NCI-H187 treated with DMSO at 0.1 percent for 48 hours (cell line): Measurements from ENCODE around the gene ANKRD65.
"Not testable (repeated sequence)": the region's sequence is repeated elsewhere in the genome, so short reads cannot be mapped to it uniquely, and the experiment has no call there.

Source experiments
- DNase-seq: peaks from one replicate; lab custom pipeline; 2025; lab: John Stamatoyannopoulos, UW

The ANKRD65 gene

GRCh38 chr1:1421147-1421906, at the start of gene ANKRD65:
Gene ANKRD65 (minus strand): TSS chr1:1421276. CDS start chr1:1421005, 271 bp downstream.
- DNase-seq: no peak

- DNase-seq: not testable (repeated sequence)
Observed at GRCh38 chr1:1468196-1468985, 47.3 kb upstream of the ANKRD65 start.

DNA sequence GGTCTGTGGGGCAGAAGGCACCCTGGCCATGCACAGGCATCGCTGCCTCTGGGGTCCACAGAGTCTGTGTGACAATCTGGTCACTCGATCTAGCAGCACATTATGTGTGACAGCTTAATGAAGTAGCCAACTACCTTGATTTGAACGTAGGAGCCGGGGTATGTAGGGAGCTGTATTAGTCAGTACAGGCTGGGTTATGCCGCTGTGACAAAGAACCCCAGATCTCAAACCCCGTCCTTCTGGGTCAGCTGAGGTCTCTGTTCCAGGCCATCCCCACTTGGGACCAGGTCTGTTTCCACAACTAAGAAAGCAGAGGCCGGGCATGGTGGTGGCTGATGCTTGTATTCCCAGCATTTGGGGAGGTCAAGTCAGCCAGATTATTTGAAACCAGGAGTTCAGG, 42.2 kb upstream of the ANKRD65 start:
- no peak for DNase-seq

- DNase-seq: no peak
Observed at GRCh38 chr1:1462318-1462966, 41.4 kb upstream of the ANKRD65 start.

- DNase-seq: no peak
Observed at GRCh38 chr1:1461721-1462317, 40.7 kb upstream of the ANKRD65 start.

DNA sequence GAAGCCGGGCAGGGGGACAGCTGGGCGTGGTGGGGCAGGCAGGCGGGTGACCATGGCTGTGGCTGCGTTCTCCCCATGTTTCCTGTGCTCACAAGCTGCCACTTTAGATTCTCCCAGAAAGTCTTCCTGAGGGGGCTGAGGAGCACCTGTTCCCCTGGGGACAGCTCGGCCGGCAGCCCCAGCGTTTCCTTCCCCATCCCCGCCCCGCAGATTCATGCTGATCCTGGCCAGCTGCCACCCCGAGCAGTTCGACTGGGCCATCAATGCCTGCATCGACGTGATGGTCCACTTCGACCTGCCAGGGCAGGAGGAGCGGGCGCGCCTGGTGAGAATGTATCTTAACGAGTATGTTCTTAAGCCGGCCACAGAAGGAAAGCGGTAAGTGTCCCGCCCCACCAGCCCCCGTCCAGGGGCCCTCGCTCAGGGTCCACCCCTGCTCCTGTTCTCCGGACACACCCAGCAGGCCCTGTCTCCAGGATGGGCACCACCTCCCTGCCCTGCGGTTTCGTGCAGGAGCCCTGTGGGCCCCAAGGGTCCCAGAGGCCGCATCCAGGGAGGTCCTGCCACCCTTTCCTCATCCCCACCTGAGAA, 39.6 kb upstream of the ANKRD65 start:
- no peak for DNase-seq

DNA sequence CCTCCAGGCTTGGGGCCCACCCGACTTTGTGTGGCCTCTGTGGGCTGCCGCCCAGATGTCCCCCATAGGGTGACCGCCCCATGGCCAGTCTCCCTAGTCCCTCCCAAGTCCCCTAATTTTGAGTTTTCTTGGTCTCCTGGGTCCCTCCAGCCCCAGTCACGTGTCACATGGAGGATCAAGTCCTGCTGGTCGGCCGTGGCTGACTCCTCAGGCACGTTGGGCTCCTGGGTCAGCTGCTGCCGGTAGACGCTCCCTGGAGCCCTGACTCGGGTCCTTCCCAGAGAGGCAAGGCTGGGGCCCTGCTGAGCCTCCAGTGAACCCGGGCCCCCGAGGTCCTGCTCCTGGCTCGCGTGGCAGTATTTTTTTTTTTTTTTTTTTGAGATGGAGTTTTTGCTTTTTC, 38.6 kb upstream of the ANKRD65 start:
- not testable (repeated sequence) for DNase-seq

DNA sequence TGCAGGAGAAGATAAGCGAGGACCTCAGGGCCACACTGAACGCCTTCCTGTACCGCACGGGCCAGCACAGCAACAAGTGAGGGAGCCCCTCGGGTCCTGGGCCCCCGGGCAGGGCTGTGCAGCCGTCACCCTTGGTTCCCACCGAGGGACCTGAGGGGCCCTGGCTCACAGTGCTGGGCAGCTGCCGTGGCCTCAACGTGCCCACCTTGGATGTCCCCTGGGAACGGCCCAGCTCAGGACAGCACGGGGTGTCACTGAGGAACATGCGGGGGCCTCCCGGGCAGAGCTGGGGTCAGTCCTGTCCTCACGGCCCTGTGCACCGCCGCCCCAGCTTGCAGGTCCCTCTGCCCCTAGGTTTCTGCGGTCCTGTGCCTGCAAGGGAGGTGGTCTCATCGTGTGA, 38.1 kb upstream of the ANKRD65 start:
- DNase-seq: not testable (repeated sequence)

DNA sequence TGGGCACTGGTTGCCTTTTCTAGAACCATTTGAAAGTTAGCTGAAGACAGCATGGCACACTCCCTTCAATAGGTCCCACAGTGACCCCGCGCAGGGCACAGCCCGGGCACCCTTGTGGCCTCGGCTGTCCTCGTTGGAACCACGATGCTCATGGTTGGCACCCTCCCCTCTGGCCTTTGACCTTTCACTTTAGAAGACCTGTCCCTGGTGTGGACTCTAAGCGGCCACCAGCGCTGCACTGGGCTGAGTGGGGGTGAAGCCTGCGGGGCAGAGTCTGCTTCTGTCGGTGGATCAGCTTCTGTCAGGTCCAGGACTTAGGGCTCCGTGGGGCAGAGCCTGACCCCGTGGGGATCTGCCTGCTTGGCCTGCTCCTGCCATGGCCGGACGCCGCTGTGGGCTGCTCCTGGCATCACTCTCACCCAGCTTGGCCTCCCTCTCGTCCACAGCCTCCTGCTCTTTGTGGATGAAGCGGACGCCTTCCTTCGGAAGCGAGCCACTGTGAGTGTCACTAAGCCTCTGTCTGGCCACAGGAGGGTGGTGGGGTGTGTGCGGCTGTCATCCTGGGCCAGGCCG, 35.7 kb upstream of the ANKRD65 start:
- not testable (repeated sequence) for DNase-seq

DNA sequence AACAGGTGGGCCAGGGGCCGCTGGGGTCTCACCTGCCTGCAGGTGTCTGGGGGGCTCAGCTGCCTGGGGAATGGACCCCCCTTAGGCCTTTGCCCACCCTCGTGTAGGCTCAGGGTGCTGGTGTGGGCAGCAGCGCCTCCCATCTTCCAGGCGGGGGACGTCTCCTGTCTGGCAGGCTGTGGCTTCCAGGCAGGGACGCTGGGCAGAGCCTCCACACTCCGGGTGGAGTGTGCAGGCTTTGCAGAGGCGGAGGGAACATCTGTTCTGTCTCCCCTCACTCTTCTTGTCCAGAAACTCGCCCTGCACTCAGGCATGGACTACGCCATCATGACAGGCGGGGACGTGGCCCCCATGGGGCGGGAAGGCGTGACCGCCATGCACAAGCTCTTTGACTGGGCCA, 34.9 kb upstream of the ANKRD65 start:
- not testable (repeated sequence) for DNase-seq

DNA sequence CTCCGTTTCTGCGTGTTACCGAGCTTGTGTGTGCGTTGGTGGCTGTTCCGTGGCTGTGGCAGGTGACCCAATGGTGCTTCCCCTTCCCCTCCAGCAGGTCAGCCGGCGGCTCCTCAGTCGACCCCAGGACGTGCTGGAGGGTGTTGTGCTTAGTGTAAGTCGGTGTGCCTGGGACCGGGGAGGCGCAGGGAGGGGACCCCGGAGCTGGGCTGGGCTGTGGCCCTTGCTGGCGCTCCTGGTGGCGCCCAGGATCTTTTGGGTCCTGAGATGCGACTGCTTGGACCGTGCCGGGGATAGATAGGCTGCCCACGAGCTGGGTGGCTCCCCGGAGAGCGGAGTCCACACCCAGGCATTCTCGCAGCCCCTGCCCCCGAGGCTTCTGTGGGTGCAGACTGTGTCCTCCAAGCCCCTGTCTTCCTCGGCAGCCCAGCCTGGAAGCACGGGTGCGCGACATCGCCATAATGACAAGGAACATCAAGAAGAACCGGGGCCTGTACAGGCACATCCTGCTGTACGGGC, 34.3 kb upstream of the ANKRD65 start:
- DNase-seq: no peak

DNA sequence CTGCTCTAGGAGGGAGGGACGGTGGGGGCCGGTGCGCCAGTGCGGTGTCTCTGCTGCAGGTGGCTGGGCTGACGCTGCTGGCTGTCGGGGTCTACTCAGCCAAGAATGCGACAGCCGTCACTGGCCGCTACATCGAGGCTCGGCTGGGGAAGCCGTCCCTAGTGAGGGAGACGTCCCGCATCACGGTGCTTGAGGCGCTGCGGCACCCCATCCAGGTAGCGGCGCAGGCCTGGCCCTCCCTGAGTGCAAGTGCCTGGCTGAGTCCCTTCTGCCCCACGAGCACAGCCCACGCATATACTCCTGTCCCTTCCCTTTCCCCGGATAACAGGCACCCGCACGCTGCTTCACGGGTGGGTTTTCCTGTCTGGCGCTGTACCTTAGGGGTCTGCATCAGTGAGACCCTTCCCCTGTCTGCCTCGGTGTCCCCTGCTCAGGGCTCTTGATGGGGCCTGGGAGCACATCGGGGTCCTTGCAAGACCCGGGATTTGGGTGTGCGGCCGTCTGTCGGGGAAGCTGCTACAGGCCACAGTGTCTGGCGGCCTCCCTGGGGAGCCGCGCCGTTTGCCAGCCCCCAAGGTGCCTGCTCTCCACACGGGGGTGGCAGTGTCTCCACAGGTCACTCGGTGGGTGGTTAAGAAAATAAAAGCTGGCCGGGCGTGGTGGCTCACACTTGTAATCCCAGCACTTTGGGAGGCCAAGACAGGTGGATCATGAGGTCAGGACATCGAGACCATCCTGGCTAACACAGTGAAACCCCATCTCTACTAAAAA, 33.4 kb upstream of the ANKRD65 start:
- DNase-seq: not testable (repeated sequence)

DNA sequence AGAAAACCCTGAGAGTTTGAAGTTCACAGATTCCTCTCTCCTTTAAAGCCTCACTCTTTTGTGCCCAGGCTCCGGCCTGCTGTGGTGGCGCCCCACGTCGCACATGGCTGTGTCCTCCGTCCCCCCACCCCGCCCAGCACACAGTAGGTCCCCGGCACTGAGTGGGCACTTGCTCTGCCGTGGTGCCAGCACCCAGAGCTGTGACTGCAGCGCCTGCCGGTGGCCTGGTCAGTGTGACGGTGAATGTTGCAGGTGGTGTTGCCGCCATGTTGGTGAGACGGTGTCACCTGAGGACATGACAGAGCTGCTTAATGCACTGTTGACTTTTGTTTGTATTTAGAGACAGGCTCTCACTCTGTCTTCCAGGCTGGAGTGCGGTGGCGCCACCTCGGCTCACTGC, 31.8 kb upstream of the ANKRD65 start:
- no peak for DNase-seq

GRCh38 chr1:1452365-1452739, 31.3 kb upstream of the ANKRD65 start:
- not testable (repeated sequence) for DNase-seq

GRCh38 chr1:1451696-1452364, 30.8 kb upstream of the ANKRD65 start:
- DNase-seq: no peak

- not testable (repeated sequence) for DNase-seq
Observed at GRCh38 chr1:1450616-1451015, 29.5 kb upstream of the ANKRD65 start.

GRCh38 chr1:1449099-1449739, 28.1 kb upstream of the ANKRD65 start, which contains the start of gene ATAD3C:
Gene ATAD3C (plus strand): TSS chr1:1449689. CDS start chr1:1450684, 995 bp downstream.
- DNase-seq: no peak

DNA sequence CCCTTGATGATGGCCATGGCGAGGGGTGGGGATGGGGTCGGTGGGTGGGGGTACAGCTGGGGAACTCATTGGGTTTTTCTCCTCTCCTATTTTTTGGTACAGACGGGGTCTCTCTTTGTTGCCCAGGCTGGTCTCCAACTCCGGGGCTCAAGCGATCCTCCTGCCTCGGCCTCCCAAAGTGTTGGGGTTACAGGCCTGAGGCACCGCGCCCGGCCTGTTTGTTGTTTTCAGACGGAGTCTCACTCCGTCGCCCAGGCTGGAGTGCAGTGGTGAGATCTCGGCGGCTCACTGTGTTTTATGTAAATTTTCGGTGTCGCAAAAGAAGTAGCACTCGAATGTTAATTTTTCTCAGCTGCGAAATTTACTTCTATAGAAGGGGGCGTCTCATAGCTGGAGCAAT, 25.6 kb upstream of the ANKRD65 start:
- not testable (repeated sequence) for DNase-seq

GRCh38 chr1:1442069-1442770, 21.1 kb upstream of the ANKRD65 start:
- no peak for DNase-seq
